GM23338 (cell line): Measurements from ENCODE around the gene CIDEA.

Experiments used
- CREB1 ChIP-seq: fragments of 250-450 bp; sonication (Bioruptor Pico); IDR thresholded peaks from 2 replicates; pipeline ENCODE4 v1.5.0; 2020; ENCODE audit warnings: low read depth, mild to moderate bottlenecking, moderate library complexity
- EZH2 ChIP-seq: fragments of 200-600 bp; sonication (generic); IDR thresholded peaks from one replicate; pipeline ENCODE4 v1.8.0; 2017; ENCODE audit warnings: antibody characterized with exemption, mild to moderate bottlenecking, low read depth; ENCODE audit not compliant: unreplicated experiment
- EZH2phosphoT487 ChIP-seq: fragments of 200-600 bp; sonication (generic); IDR thresholded peaks from one replicate; pipeline ENCODE4 v1.8.1; 2018; ENCODE audit warnings: antibody characterized with exemption; ENCODE audit not compliant: unreplicated experiment
- JUNB ChIP-seq: IDR thresholded peaks from one replicate; pipeline ENCODE4 v1.6.1; 2016; ENCODE audit warnings: antibody characterized with exemption; ENCODE audit not compliant: unreplicated experiment
- POLR2AphosphoS5 ChIP-seq: IDR thresholded peaks from 2 replicates; pipeline ENCODE4 v1.6.1; 2016; ENCODE audit warnings: antibody characterized with exemption, low read depth
- REST ChIP-seq: IDR thresholded peaks from one replicate; pipeline ENCODE4 v1.6.1; 2018; ENCODE audit warnings: antibody characterized with exemption; ENCODE audit not compliant: unreplicated experiment
- STAT1 ChIP-seq: IDR thresholded peaks from one replicate; pipeline ENCODE4 v1.6.1; 2016; ENCODE audit warnings: antibody characterized with exemption; ENCODE audit not compliant: unreplicated experiment
- ZNF114 ChIP-seq: fragments of 250-450 bp; sonication (Bioruptor Pico); IDR thresholded peaks from 2 replicates; pipeline ENCODE4 v1.5.0; 2020; ENCODE audit warnings: mild to moderate bottlenecking, moderate library complexity
- ZNF331 ChIP-seq: fragments of 250-450 bp; sonication (Bioruptor Pico); IDR thresholded peaks from 2 replicates; pipeline ENCODE4 v1.5.0; 2020; ENCODE audit warnings: low read depth, mild to moderate bottlenecking, moderate library complexity
- TF ChIP-seq, protein P1 (sequence below), 2 experiments: fragments of 200-600 bp in 1 of 2; sonication (generic) in 1 of 2; conservative IDR thresholded peaks; 2 replicates each; pipeline versions ENCODE4 v1.5.1 to v1.6.1; 2016 to 2017; ENCODE audit warnings: antibody characterized with exemption in 2 of 2, low read depth in 2 of 2, mild to moderate bottlenecking in 2 of 2, moderate library complexity in 1 of 2

DNA sequence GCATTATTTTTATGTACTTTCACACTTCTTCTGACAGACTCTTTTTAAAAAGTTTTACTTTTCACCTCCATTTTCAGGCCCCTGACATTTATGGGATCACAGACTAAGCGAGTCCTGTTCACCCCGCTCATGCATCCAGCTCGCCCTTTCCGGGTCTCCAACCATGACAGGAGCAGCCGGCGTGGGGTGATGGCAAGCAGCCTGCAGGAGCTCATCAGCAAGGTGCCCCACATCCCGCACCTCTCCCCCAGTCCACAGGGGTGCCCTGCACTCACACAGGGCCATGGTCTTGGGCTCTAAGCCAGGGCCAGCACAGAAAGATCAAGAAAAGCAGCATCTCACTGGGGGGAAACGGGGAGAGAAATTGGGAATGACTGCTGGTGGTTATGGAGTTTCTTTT, 8.6 kb downstream of the CIDEA start:
- TF ChIP-seq REST (no peak), CREB1 (CRISPR knock-in tag) (no peak), JUNB (no peak), EZH2 (no peak), POLR2AphosphoS5 (no peak), EZH2phosphoT487 (no peak), STAT1 (no peak), ZNF331 (CRISPR knock-in tag) (no peak), ZNF114 (CRISPR knock-in tag) (no peak)
- TF ChIP-seq, protein P1, sequence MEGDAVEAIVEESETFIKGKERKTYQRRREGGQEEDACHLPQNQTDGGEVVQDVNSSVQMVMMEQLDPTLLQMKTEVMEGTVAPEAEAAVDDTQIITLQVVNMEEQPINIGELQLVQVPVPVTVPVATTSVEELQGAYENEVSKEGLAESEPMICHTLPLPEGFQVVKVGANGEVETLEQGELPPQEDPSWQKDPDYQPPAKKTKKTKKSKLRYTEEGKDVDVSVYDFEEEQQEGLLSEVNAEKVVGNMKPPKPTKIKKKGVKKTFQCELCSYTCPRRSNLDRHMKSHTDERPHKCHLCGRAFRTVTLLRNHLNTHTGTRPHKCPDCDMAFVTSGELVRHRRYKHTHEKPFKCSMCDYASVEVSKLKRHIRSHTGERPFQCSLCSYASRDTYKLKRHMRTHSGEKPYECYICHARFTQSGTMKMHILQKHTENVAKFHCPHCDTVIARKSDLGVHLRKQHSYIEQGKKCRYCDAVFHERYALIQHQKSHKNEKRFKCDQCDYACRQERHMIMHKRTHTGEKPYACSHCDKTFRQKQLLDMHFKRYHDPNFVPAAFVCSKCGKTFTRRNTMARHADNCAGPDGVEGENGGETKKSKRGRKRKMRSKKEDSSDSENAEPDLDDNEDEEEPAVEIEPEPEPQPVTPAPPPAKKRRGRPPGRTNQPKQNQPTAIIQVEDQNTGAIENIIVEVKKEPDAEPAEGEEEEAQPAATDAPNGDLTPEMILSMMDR (conservative IDR thresholded peaks at IDR 0.05; ENCODE audit: low read depth in 2 of 2), result no peak
